K562 (cell line): ENCODE results near the gene TMOD3. TPM values are rescaled to one million over a fixed set of nuclear protein-coding genes. Genes with fewer than 3 reads are reported as not detected.

Experiments used
- ATAC-seq: fragments of 200-7000 bp; cut with Tn5 transposase; 3 replicates; pipeline ENCODE4 v1.9.1; 2020; ENCODE audit warnings: moderate library complexity
- BruUV-seq: library from RNA; stranded (reverse); fragments of 400-500 nt; replicated peaks from 2 replicates; lab custom pipeline; 2021; lab: Mats Ljungman, UMichigan
- CTCF ChIA-PET: fragments of 300-600 bp; formaldehyde crosslinking; extraction: SDS; loops from one replicate; lab custom pipeline; 2021; ENCODE audit warnings: low intra/inter-chr PET ratio; lab: Yijun Ruan, JAX
- POLR2A ChIA-PET: fragments of 300-600, 350-650 bp; sonication (Branson Sonifier 250); formaldehyde crosslinking; extraction: SDS; loops from one replicate; lab custom pipeline; 2021; ENCODE audit warnings: antibody characterized with exemption, inconsistent platforms; lab: Yijun Ruan, JAX
- DNase-seq, 4 experiments: peaks; one replicate each; pipeline versions ENCODE4 v3.0.0 to v3.0.0-alpha.2; 2011 to 2018; ENCODE audit warnings: low spot score in 3 of 4, mixed read lengths in 3 of 4; ENCODE audit errors: extremely low read depth in 1 of 4
- FAIRE-seq: peaks from 2 replicates; lab custom pipeline; 2011; peaks lifted over from hg19 to GRCh38; lab: Jason Lieb, UNC
- H2AFZ ChIP-seq: 2 replicates; pipeline ENCODE4 v1.6.0; 2011; ENCODE audit warnings: low read depth, low read length, control low read depth, inconsistent platforms
- H3K27ac ChIP-seq: fragments of 200-600 bp; 3 replicates; pipeline ENCODE4 v1.8.0; 2011; ENCODE audit warnings: low read depth, mild to moderate bottlenecking, control low read depth, inconsistent platforms, low read length, moderate library complexity, mixed read lengths; ENCODE audit errors: extremely low read depth
- H3K27me3 ChIP-seq, 2 experiments: fragments of 300-600 bp in 1 of 2; 2 replicates in 1 of 2; 3 replicates in 1 of 2; pipeline versions ENCODE4 v1.6.0 to v1.8.0; 2011; ENCODE audit warnings: inconsistent platforms in 2 of 2, low read length in 2 of 2, mild to moderate bottlenecking in 1 of 2, mixed read lengths in 1 of 2, moderate library complexity in 1 of 2; ENCODE audit not compliant: control insufficient read depth in 2 of 2, insufficient read depth in 2 of 2
- H3K36me3 ChIP-seq: fragments of 300-600 bp; 3 replicates; pipeline ENCODE4 v1.8.0; 2011; ENCODE audit warnings: mild to moderate bottlenecking, low read length, inconsistent platforms; ENCODE audit not compliant: control insufficient read depth, insufficient read depth
- H3K4me1 ChIP-seq, 2 experiments: fragments of 200-600 bp in 1 of 2; replicated peaks in 1 of 2; 2 replicates in 1 of 2; 3 replicates in 1 of 2; pipeline versions ENCODE4 v1.5.1 to v1.8.0; 2011; ENCODE audit warnings: inconsistent platforms in 2 of 2, low read length in 2 of 2, mild to moderate bottlenecking in 1 of 2, mixed read lengths in 1 of 2, moderate library complexity in 1 of 2; ENCODE audit not compliant: control insufficient read depth in 2 of 2, insufficient read depth in 2 of 2
- H3K4me2 ChIP-seq: 2 replicates; pipeline ENCODE4 v1.6.1; 2011; ENCODE audit warnings: low read length, control low read depth, inconsistent platforms, mixed read lengths; ENCODE audit not compliant: insufficient read depth
- H3K4me3 ChIP-seq: fragments of 200-600 bp; sonication (generic), shearing (Covaris generic); 2 replicates; pipeline ENCODE4 v1.5.1; 2016; ENCODE audit warnings: control low read depth, inconsistent platforms
- H3K79me2 ChIP-seq: fragments of 200-600 bp; 3 replicates; pipeline ENCODE4 v1.8.0; 2011; ENCODE audit warnings: low read length, inconsistent platforms; ENCODE audit not compliant: control insufficient read depth, insufficient read depth
- H3K9ac ChIP-seq, 2 experiments: 2 replicates each; pipeline versions ENCODE4 v1.6.0 to v1.6.1; 2011; ENCODE audit warnings: low read depth in 2 of 2, low read length in 2 of 2, control low read depth in 1 of 2, inconsistent platforms in 1 of 2, mild to moderate bottlenecking in 1 of 2, mixed read lengths in 1 of 2; ENCODE audit not compliant: insufficient read depth in 1 of 2
- H3K9me1 ChIP-seq: one replicate; pipeline ENCODE4 v1.6.0; 2011; ENCODE audit warnings: inconsistent platforms, mild to moderate bottlenecking, low read length, moderate library complexity; ENCODE audit not compliant: control insufficient read depth, insufficient read depth
- H3K9me3 ChIP-seq: replicated peaks from 2 replicates; pipeline ENCODE4 v1.5.1; 2011; ENCODE audit warnings: low read depth, low read length, inconsistent platforms; ENCODE audit not compliant: control insufficient read depth, insufficient read depth
- H4K20me1 ChIP-seq: replicated peaks from 2 replicates; pipeline ENCODE4 v1.6.1; 2011; ENCODE audit warnings: low read length, inconsistent platforms, mixed read lengths; ENCODE audit not compliant: control insufficient read depth, insufficient read depth
- FOXJ3 ChIP-seq: sonication (generic); formaldehyde crosslinking; IDR thresholded peaks from 2 replicates; pipeline ENCODE4 v1.4.0; 2020; ENCODE audit warnings: mild to moderate bottlenecking, missing genetic modification reagents
- FUS ChIP-seq: fragments of 200-400 bp; formaldehyde crosslinking; optimal IDR thresholded peaks from 2 replicates; pipeline ENCODE3; 2017; ENCODE audit warnings: low read depth, low read length
- GTF2E2 ChIP-seq: fragments of 200-800 bp; sonication (Bioruptor generic); IDR thresholded peaks from 2 replicates; pipeline ENCODE4 v1.6.1; 2016; ENCODE audit warnings: missing genetic modification characterization, missing compliant biosample characterization
- HES1 ChIP-seq: fragments of 450-650 bp; IDR thresholded peaks from 2 replicates; pipeline ENCODE4 v1.6.1; 2016; ENCODE audit warnings: low read depth, mild to moderate bottlenecking, moderate library complexity
- MNT ChIP-seq, 2 experiments: fragments of 450-650 bp; conservative IDR thresholded peaks; 2 replicates each; pipeline ENCODE4 v1.6.1; 2017; ENCODE audit warnings: mild to moderate bottlenecking in 2 of 2, moderate library complexity in 2 of 2
- PTRF ChIP-seq: fragments of 450-650 bp; IDR thresholded peaks from 2 replicates; pipeline ENCODE4 v1.6.1; 2016; ENCODE audit warnings: mild to moderate bottlenecking, missing genetic modification characterization, missing compliant biosample characterization
- RCOR1 ChIP-seq, 2 experiments: IDR thresholded peaks; 2 replicates each; pipeline ENCODE4 v1.6.1; 2012; ENCODE audit warnings: low read depth in 2 of 2, low read length in 2 of 2, borderline replicate concordance in 1 of 2, improper control_type of control experiment in 1 of 2
- SRSF7 ChIP-seq: fragments of 200-400 bp; formaldehyde crosslinking; optimal IDR thresholded peaks from 2 replicates; pipeline ENCODE3; 2017; ENCODE audit warnings: mild to moderate bottlenecking, low read depth, low read length
- TRIM28 ChIP-seq: fragments of 450-650 bp; IDR thresholded peaks from 2 replicates; pipeline ENCODE4 v1.6.1; 2017
- WGBS: fragments of 100-300 bp; shearing (Covaris generic); methylation state at CpG from one replicate; pipeline ENCODE4 v1.1.6; 2016; ENCODE audit warnings: low coverage, mixed read lengths; ENCODE audit not compliant: insufficient coverage; ENCODE audit errors: missing lambda C conversion rate; 5-methylcytosine and 5-hydroxymethylcytosine counted together
- in situ Hi-C: fragments of 300-500 bp; cut with MboI; formaldehyde crosslinking; loops from 4 replicates; pipeline ENCODE4 v1.15.0; 2018; ENCODE audit warnings: inconsistent platforms, mixed read lengths
- intact Hi-C: fragments of 100-400 bp; cut with micrococcal nuclease; formaldehyde crosslinking; loops from 2 replicates; pipeline ENCODE4 v1.14.2; 2022
- polyA plus RNA-seq, 8 experiments: library from polyadenylated mRNA; depleted of rRNA in 4 of 8; stranded (reverse) in 5 of 8; unstranded in 3 of 8; fragments of >200 nt; fragmentation: Nextera tagmentation in 2 of 8; fragmentation: Illumina TruSeq in 1 of 8; extraction: Ambion mirVana in 2 of 8; extraction: Trizol in 1 of 8; gene quantifications; 2 replicates each; pipeline versions ENCODE4 v1.2.1 to v1.2.3, GENCODE V29; 2011 to 2014; ENCODE audit warnings: inconsistent platforms in 1 of 8, missing spikeins in 1 of 8
- total RNA-seq, 7 experiments: library from RNA; depleted of rRNA in 6 of 7; stranded (reverse); fragments of >200 nt in 6 of 7; fragmentation: Illumina TruSeq in 2 of 7; extraction: Trizol in 2 of 7; gene quantifications; 2 replicates each; pipeline versions ENCODE4 v1.2.1 to v1.2.3, GENCODE V29; 2011 to 2021; ENCODE audit warnings: low replicate concordance in 1 of 7

The TMOD3 gene
- total and polyA plus RNA-seq, 9 of the 15 experiments (the other 6 are each of a cell fraction or from before 2014, with no cell fraction given): 6.8 to 45.0 (median 30.9) TPM

- peaks cover 5 to 26% of the 10 kb centered on the region in 2 experiments; a peak in 4 of 5 replicates for H3K4me1 ChIP-seq
- intact Hi-C loops: no loop called here
- DNase-seq: no peak
Observed at GRCh38 chr15:51879555-51879954, 50.1 kb downstream of the TMOD3 start.

More at GRCh38 chr15:51879555-51879954, 50.1 kb downstream of the TMOD3 start:
- in situ Hi-C loops: no loop called here
- TF ChIP-seq RCOR1 (IDR thresholded peaks at IDR 0.05; ENCODE audit: borderline replicate concordance in 1 of 2, low read depth in 2 of 2, low read length in 2 of 2) (no peak), HES1 (no peak), GTF2E2 (tag) (0 out of 2 replicates have a peak, but pooled peaks have one; percentile 53), SRSF7 (no peak), FUS (no peak), TRIM28 (no peak), FOXJ3 (CRISPR knock-in tag) (no peak), MNT (conservative IDR thresholded peaks at IDR 0.05) (0 out of 4 replicates have a peak, but pooled peaks of 1 of the 2 experiments have one; percentile 12), PTRF (tag) (no peak)
- Histone ChIP-seq H3K36me3 (peaks cover 15% of the 10 kb centered on the region), H3K27ac (peak overlapping the region; percentile 78), H3K27me3 (no peaks in the 10 kb centered on the region), H3K4me2 (peak overlapping the region; percentile 25; the same call in 1 of the 2 replicates), H3K79me2 (peaks cover 47% of the 10 kb centered on the region), H3K9me3 (no peaks in the 10 kb centered on the region), H3K9ac (peak overlapping the region in 1 of 2 experiments; percentile 32; a peak in 1 of 4 replicates), H3K9me1 (no peaks in the 10 kb centered on the region), H4K20me1 (no peaks in the 10 kb centered on the region), H3K4me3 (no peak overlapping the region), H2AFZ (no peak overlapping the region)
- ChIA-PET POLR2A (interaction anchor here (0.9 to 1.2 kb wide), 2 partner anchors 36 to 92 kb away, joined by 3 to 5 read pairs; partner anchors contain the start of gene LEO1), CTCF (no interaction called here)
- 17% methylated on average over 1 of the region's 1 CpG for WGBS
- FAIRE-seq: no peak
- BruUV-seq: no TSS peak
- ATAC-seq: no peak
